HG03575 (cell line): Measurements from ENCODE around the gene EARS2.
"Not testable (repeated sequence)": the region's sequence is repeated elsewhere in the genome, so short reads cannot be mapped to it uniquely, and the experiment has no call there.

ENCODE experiments used
- ATAC-seq: cut with Tn5 transposase; IDR thresholded peaks from one replicate; pipeline ENCODE4 v1.9.1; 2021; ENCODE audit not compliant: unreplicated experiment, insufficient number of reproducible peaks, low FRiP score; ENCODE audit errors: extremely low read depth

Gene EARS2

DNA sequence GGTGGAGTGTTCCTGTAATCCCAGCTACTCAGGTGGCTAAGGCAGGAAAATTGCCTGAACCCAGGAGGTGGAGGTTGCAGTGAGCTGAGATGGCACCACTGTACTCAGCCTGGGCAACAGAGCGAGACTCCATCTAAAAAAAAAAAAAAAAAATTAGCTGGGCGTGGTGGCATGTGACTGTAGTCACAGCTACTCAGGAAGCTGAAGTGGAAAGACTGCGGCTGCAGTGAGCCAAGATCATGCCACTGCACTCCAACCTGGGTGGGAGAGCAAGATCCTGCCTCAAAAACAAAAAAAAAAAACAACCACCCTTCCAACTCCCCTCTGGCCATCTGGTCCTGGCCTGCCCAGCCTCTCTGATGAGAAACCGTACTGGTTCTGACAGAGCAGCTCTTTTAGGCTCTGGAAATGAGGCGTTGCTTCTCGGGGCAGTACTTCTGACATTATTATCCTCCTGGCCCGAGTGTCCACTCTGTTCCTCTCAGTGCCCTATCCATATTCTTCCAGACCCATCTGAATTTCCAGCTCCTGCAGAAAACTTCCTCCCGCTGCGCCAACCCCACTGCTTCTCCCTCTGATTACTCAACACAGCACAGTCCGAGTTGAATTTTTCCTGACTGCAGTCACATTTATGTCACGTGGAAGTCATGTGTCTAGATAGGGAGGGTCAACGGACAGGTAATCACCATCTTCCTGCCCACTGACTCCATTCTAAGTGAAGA, 60.2 kb downstream of the EARS2 start:
- no peak for ATAC-seq

GRCh38 chr16:23495671-23496070, 61.5 kb downstream of the EARS2 start:
- no peak for ATAC-seq

- no peak for ATAC-seq
Measured at GRCh38 chr16:23494188-23494587, 63.0 kb downstream of the EARS2 start.

- no peak for ATAC-seq
Measured at GRCh38 chr16:23491490-23492391, 65.4 kb downstream of the EARS2 start.

DNA sequence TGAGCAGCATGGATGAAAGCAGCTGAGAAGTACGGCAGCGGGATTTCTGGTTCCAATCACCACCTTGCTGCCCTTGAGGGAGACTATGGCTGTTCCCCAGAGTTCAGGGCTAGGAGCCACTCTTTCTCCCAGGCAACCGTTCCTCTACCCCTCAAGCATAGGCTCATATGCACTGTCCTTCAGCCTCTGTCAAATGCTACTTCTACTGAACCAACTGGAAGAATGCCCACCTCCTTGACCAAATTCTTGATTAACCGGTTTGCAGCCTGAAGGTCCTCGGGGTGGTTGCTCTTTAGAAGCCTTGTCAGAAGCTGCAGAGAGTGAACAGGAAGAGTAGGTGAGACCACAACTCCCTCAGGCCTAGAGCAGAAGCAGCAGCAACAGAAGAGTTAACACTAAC, 70.7 kb downstream of the EARS2 start:
- ATAC-seq = no peak

DNA sequence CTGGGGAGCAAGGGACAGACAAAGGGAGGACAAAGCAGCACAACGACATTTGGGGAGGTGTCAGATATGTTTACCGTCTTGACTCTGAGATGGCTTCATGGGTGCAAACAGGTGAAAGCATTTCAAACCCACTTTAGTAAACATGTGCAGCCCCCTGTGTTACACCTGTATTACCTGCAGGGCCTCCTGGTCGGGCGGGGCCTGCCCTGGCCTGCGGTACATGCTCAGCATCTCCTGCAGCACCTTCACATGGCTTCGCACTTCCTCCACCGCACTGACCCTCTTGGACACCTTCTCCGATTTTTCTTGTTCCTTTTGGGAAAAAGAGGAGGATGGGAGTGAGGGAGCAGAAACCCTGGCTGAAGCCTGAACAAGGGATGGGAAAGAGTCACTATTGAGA, 71.3 kb downstream of the EARS2 start:
- ATAC-seq = no peak

- no peak for ATAC-seq
Measured at GRCh38 chr16:23485257-23485614, 71.9 kb downstream of the EARS2 start.

DNA sequence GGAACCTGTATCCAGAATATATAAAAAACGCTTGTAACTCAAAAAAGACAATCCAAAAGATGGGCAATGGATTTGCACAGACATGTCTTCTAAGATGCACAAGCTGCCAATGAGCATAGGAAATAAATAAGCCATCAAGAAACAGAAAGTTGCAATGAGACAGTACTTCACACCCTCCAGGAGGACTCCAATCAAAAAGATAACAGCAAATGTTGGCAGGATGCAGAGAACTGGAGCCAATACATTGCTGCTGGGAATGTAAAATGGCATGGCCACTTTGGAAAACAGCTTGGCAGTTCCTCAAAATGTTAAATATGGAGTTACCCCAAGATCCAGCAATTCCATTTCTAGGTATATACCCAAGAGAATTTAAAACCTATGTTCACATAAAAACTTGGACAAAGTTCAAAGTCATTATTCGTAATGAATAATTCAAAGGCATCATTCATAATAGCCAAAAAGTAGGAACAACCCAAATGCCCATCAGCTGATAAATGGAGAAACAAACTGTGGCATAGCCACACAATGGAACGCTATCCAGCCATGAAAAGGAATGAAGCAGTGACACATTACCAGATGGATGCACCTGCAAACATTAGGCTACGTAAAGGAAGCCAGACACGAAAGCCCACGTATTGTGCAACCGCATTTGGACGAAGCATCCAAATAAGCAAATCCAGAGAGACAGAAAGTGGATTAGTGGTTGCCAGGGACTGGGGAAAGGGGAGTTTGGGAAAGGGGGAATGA, 72.5 kb downstream of the EARS2 start:
- no peak for ATAC-seq

- not testable (repeated sequence) for ATAC-seq
Measured at GRCh38 chr16:23483492-23483891, 73.7 kb downstream of the EARS2 start.

GRCh38 chr16:23482778-23483177, 74.4 kb downstream of the EARS2 start:
- no peak for ATAC-seq

DNA sequence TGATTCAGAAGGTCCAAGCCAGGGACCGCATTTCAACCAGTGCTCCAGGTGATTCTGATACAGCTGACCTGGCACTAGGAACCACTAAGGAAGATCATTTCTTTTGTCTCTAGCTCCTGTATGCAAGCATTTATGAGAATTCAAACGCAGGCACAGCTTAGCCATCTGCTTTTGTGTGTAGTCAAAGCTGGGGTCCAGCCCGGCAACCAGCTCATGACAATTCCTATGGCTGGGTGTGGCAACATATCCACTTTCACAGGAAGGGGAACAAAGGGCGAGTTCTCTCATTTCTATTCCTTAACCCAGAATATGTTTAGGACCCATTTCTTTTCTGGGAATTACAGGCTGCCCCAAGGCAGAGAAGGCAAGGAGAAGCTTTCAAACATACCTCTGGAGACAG, 76.9 kb downstream of the EARS2 start:
- ATAC-seq = no peak

DNA sequence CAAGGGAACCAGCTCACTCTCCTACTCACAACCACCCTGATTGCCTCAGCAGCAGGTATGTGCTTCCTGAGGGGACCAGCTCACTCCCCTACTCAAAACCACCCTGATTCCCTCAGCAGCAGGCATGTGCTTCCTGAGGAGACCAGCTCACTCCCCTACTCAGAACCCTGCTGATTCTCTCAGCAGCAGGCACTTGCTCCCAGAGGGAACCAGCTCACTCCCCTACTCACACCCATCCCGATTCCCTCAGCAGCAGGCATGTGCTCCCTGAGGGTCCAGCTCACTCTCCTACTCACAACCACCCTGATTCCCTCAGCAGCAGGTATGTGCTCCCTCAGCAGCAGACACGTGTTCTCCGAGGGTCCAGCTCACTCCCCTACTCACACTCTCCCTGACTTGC, 78.0 kb downstream of the EARS2 start:
- ATAC-seq = no peak

GRCh38 chr16:23478566-23478965, 78.6 kb downstream of the EARS2 start:
- ATAC-seq = no peak

GRCh38 chr16:23476289-23476688, 80.9 kb downstream of the EARS2 start:
- no peak for ATAC-seq
